Airway epithelial cell (primary cell): ENCODE results near the gene SDHC. TPM values are rescaled to one million over a fixed set of nuclear protein-coding genes. Genes with fewer than 3 reads are reported as not detected.

Experiments used
- total RNA-seq: library from RNA; depleted of rRNA; stranded (reverse); fragments of >200 nt; gene quantifications from 2 replicates; pipeline ENCODE4 v1.2.3, GENCODE V29; 2015

The SDHC gene, protein sequence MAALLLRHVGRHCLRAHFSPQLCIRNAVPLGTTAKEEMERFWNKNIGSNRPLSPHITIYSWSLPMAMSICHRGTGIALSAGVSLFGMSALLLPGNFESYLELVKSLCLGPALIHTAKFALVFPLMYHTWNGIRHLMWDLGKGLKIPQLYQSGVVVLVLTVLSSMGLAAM
- total RNA-seq: 45.1 and 53.2 TPM in 2 replicates

DNA sequence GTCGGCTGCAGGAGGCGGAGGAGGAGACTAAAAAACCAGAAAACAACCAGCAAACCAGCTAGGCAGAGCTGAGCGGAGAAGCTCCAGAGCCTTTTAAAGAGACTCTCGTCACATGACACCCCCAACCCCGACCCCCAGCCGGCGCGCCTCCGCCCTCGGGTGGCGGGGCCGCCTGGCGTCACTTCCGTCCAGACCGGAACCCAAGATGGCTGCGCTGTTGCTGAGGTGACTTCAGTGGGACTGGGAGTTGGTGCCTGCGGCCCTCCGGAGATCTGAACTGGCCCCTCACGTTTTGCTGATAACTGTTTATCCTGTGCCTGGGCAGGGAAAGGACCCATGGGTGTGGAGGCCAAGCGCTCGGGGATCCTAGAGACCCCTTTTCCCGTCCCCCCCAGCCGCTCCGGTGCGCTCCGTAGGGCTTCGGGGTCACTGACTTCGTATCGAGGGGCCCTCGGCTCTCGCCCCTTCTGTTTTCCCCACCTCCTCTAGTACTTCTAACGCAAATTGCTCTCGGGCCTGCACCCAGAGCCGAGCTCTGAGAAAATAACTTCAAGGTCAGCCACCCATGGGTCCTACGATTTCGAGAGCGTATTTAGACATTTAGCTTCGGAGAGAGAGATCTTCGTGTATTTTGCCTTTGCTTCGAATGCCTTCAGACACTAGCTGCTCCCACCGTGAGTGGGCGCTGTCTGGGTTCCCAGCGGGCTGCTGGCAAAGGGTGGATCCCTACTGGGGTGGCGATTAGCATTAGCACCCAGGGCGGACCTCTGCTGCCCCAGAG is at the start of gene SDHC:
Gene SDHC (plus strand): TSS at position 181 of the 781 bp plus-strand sequence. CDS start 25 bp downstream, at position 206.

DNA sequence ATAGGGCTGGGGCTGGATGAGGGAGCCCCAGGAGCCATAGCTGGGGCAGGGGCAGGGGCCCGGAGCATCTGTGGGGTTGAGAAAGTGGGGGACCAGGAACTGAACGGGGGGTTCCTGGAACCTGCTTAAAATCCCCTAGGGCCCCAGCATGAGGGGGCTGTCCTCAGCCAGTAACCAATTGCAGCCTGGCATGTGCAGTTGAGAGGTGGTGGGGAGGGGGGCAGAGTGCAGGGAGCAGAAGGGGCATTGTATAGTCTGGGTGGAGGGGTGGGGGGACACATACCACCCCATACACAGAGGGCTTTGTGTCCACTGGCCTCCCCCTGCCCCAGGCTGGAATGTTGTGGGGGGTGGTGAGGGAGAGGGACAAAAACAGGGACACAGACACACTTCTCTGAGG is 4.3 kb upstream of the SDHC start, which contains the start of gene MPZ:
Gene MPZ (minus strand): TSS at position 101 of the 400 bp plus-strand sequence. CDS start 63 bp downstream, at position 38.

DNA sequence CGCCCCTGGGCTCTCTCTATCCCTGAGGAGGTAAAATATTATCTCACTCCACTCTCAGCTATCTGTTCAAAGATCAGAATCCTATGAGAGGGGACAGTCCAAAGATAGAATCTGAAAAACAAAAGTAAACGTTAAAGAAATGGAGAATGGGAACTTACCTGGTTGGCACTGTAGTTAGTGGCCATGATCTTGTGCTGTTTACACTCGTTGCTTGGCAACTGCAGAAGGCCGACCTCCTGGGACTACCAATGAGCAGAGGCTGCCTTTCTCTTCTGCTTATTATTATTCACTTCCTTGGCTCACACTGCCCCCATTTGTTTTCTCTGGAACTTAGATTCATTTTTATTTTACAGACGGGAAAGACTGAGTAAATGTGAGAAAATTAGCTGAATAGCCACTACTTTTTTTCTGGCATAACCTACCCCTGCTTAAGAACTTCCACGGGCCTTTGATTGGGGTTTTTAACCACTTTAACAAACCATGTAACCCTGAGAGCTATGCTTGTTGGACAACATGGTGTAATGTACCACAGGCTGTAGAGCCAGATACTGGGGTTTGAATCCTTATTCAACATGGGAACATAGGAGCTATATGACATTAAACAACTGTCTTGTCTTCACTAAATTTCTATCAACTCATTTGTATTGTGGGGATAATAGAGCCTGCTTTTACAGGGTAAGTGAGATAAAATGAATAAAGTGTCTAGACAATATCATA is 53.7 kb downstream of the SDHC start, which contains the start of gene CFAP126:
Gene CFAP126 (minus strand): TSS at position 193 of the 717 bp plus-strand sequence. CDS start 8 bp downstream, at position 185.

Other genes with a start within 250 kb of the SDHC start
- gene ARHGAP30, start 244.5 kb upstream of the SDHC start, total RNA-seq: 0.19 and 0.28 TPM in 2 replicates
- 43.1 and 50.0 TPM in 2 replicates for gene NECTIN4, start 224.8 kb upstream of the SDHC start, total RNA-seq
- 3.3 and 6.5 TPM in 2 replicates for gene KLHDC9, start 216.0 kb upstream of the SDHC start, total RNA-seq
- gene PFDN2, start 196.3 kb upstream of the SDHC start, total RNA-seq: 76.4 and 100 TPM in 2 replicates
- 32.2 and 35.6 TPM in 2 replicates for gene NIT1, start 196.3 kb upstream of the SDHC start, total RNA-seq
- gene DEDD, start 181.7 kb upstream of the SDHC start, total RNA-seq: 14.2 and 23.0 TPM in 2 replicates
- 43.8 and 68.1 TPM in 2 replicates for gene UFC1, start 160.4 kb upstream of the SDHC start, total RNA-seq
- 10.2 and 11.5 TPM in 2 replicates for gene USP21, start 154.9 kb upstream of the SDHC start, total RNA-seq
- gene PPOX, start 148.0 kb upstream of the SDHC start, total RNA-seq: 12.6 and 14.7 TPM in 2 replicates
- 31.2 and 35.7 TPM in 2 replicates for gene B4GALT3, start 136.9 kb upstream of the SDHC start, total RNA-seq
- gene ADAMTS4, start 115.3 kb upstream of the SDHC start, total RNA-seq: 0.05 and 0.07 TPM in 2 replicates
- 87.7 and 96.5 TPM in 2 replicates for gene NDUFS2, start 112.0 kb upstream of the SDHC start, total RNA-seq
- 0.42 TPM in 1 of 2 replicates, not detected in the other for gene FCER1G, start 99.1 kb upstream of the SDHC start, total RNA-seq
- not detected in 2 replicates for gene APOA2, start 90.8 kb upstream of the SDHC start, total RNA-seq
- 11.2 and 14.1 TPM in 2 replicates for gene TOMM40L, start 88.3 kb upstream of the SDHC start, total RNA-seq
- not detected in 2 replicates for gene NR1I3, start 76.2 kb upstream of the SDHC start, total RNA-seq
- 1.3 and 1.9 TPM in 2 replicates for gene PCP4L1, start 55.6 kb upstream of the SDHC start, total RNA-seq
- 1.2 and 2.2 TPM in 2 replicates for gene MPZ, start 4.4 kb upstream of the SDHC start, total RNA-seq
- not detected in 2 replicates for gene CFAP126, start 53.5 kb downstream of the SDHC start, total RNA-seq
- gene FCGR2A, start 191.1 kb downstream of the SDHC start, total RNA-seq: 0.35 TPM in 1 of 2 replicates, not detected in the other
- 0.19 and 0.21 TPM in 2 replicates for gene HSPA6, start 210.2 kb downstream of the SDHC start, total RNA-seq
- gene FCGR3A, start 235.4 kb downstream of the SDHC start, total RNA-seq: not detected in 2 replicates